ENCODE data around the gene ODAD2. TPM values are rescaled to one million over a fixed set of nuclear protein-coding genes. Genes with fewer than 3 reads are reported as not detected.
"Not testable (repeated sequence)": the region's sequence is repeated elsewhere in the genome, so short reads cannot be mapped to it uniquely, and the experiment has no call there.

Gene ODAD2
- total RNA-seq, 1 donor from 2014 or later, result 0.48 TPM

GRCh38 chr10:27986821-27987220 lies 12.1 kb downstream of the ODAD2 start:
- Mint-ChIP-seq H3K9me3 (ENCODE audit: unreplicated experiment) (no peaks in the 10 kb centered on the region), H3K4me1 (ENCODE audit: low read depth, unreplicated experiment) (peaks cover 3% of the 10 kb centered on the region), H3K27ac (ENCODE audit: unreplicated experiment) (no peak overlapping the region), H3K4me3 (ENCODE audit: unreplicated experiment) (no peak overlapping the region), H3K36me3 (ENCODE audit: low read depth, unreplicated experiment) (no peaks in the 10 kb centered on the region), H3K27me3 (ENCODE audit: low read depth, unreplicated experiment) (no peaks in the 10 kb centered on the region)
- DNase-seq (ENCODE audit: low read depth) (no peak), FAIRE-seq (no peak)
- H3K27ac ChIP-seq (ENCODE audit: low read depth, low read length), result no peak overlapping the region
- no peaks in the 10 kb centered on the region for H3K4me1 ChIP-seq (ENCODE audit: insufficient read depth, low read length)
- H4K20me1 ChIP-seq (ENCODE audit: insufficient read depth, low read length), result no peaks in the 10 kb centered on the region
- H3K4me3 ChIP-seq (ENCODE audit: insufficient read depth, low read depth, low read length), result no peak overlapping the region
- no peak overlapping the region for H3K4me2 ChIP-seq (ENCODE audit: low read length)
- H2AFZ ChIP-seq (ENCODE audit: low read depth, low read length), result no peak overlapping the region
- TF ChIP-seq EZH2 (IDR thresholded peaks at IDR 0.05; ENCODE audit: insufficient read depth, low read length) (no peak), CTCF (IDR thresholded peaks at IDR 0.05; ENCODE audit: insufficient read depth, low read depth, low read length) (no peak)
- H3K27me3 ChIP-seq (ENCODE audit: insufficient read depth, low read length), result no peaks in the 10 kb centered on the region
- no peak overlapping the region for H3K9ac ChIP-seq (ENCODE audit: low read length)
- no peaks in the 10 kb centered on the region for H3K79me2 ChIP-seq (ENCODE audit: insufficient read depth, low read length)
- H3K9me3 ChIP-seq (ENCODE audit: insufficient read depth, low read depth, low read length), result no peaks in the 10 kb centered on the region
- H3K36me3 ChIP-seq (ENCODE audit: insufficient read depth, low read length), result no peaks in the 10 kb centered on the region

- TF ChIP-seq CTCF (IDR thresholded peaks at IDR 0.05; ENCODE audit: insufficient read depth, low read depth, low read length) (no peak), EZH2 (IDR thresholded peaks at IDR 0.05; ENCODE audit: insufficient read depth, low read length) (no peak)
- no peak overlapping the region for H3K27ac Mint-ChIP-seq (ENCODE audit: unreplicated experiment)
- no peaks in the 10 kb centered on the region for H4K20me1 ChIP-seq (ENCODE audit: insufficient read depth, low read length)
- no peak overlapping the region for H3K9ac ChIP-seq (ENCODE audit: low read length)
- no peaks in the 10 kb centered on the region for H3K27me3 ChIP-seq (ENCODE audit: insufficient read depth, low read length)
- no peaks in the 10 kb centered on the region for H3K79me2 ChIP-seq (ENCODE audit: insufficient read depth, low read length)
- no peaks in the 10 kb centered on the region for H3K4me1 ChIP-seq (ENCODE audit: insufficient read depth, low read length)
- no peaks in the 10 kb centered on the region for H3K9me3 ChIP-seq (ENCODE audit: insufficient read depth, low read depth, low read length)
- no peaks in the 10 kb centered on the region for H3K9me3 Mint-ChIP-seq (ENCODE audit: unreplicated experiment)
- no peak overlapping the region for H3K27ac ChIP-seq (ENCODE audit: low read depth, low read length)
- H3K4me3 Mint-ChIP-seq (ENCODE audit: unreplicated experiment), result no peak overlapping the region
- H3K4me2 ChIP-seq (ENCODE audit: low read length), result no peak overlapping the region
- H3K27me3 Mint-ChIP-seq (ENCODE audit: low read depth, unreplicated experiment), result no peaks in the 10 kb centered on the region
- no peak overlapping the region for H2AFZ ChIP-seq (ENCODE audit: low read depth, low read length)
- FAIRE-seq (no peak), DNase-seq (ENCODE audit: low read depth) (no peak)
- H3K4me3 ChIP-seq (ENCODE audit: insufficient read depth, low read depth, low read length), result no peak overlapping the region
- H3K36me3 ChIP-seq (ENCODE audit: insufficient read depth, low read length), result no peaks in the 10 kb centered on the region
- peaks cover 3% of the 10 kb centered on the region for H3K4me1 Mint-ChIP-seq (ENCODE audit: low read depth, unreplicated experiment)
- H3K36me3 Mint-ChIP-seq (ENCODE audit: low read depth, unreplicated experiment), result no peaks in the 10 kb centered on the region
Measured at GRCh38 chr10:27982875-27983543, 15.9 kb downstream of the ODAD2 start.

- Mint-ChIP-seq H3K27ac (ENCODE audit: unreplicated experiment) (no peak overlapping the region), H3K9me3 (ENCODE audit: unreplicated experiment) (no peaks in the 10 kb centered on the region), H3K4me1 (ENCODE audit: low read depth, unreplicated experiment) (peaks cover 1% of the 10 kb centered on the region), H3K27me3 (ENCODE audit: low read depth, unreplicated experiment) (no peaks in the 10 kb centered on the region), H3K4me3 (ENCODE audit: unreplicated experiment) (no peak overlapping the region), H3K36me3 (ENCODE audit: low read depth, unreplicated experiment) (no peaks in the 10 kb centered on the region)
- no peaks in the 10 kb centered on the region for H3K4me1 ChIP-seq (ENCODE audit: insufficient read depth, low read length)
- DNase-seq (ENCODE audit: low read depth) (no peak), FAIRE-seq (no peak)
- no peaks in the 10 kb centered on the region for H3K27me3 ChIP-seq (ENCODE audit: insufficient read depth, low read length)
- no peak overlapping the region for H3K4me2 ChIP-seq (ENCODE audit: low read length)
- H3K9me3 ChIP-seq (ENCODE audit: insufficient read depth, low read depth, low read length), result no peaks in the 10 kb centered on the region
- no peak overlapping the region for H3K4me3 ChIP-seq (ENCODE audit: insufficient read depth, low read depth, low read length)
- no peaks in the 10 kb centered on the region for H4K20me1 ChIP-seq (ENCODE audit: insufficient read depth, low read length)
- H2AFZ ChIP-seq (ENCODE audit: low read depth, low read length), result no peak overlapping the region
- no peak overlapping the region for H3K27ac ChIP-seq (ENCODE audit: low read depth, low read length)
- no peak for TF ChIP-seq EZH2 (IDR thresholded peaks at IDR 0.05; ENCODE audit: insufficient read depth, low read length)
- no peak for TF ChIP-seq CTCF (IDR thresholded peaks at IDR 0.05; ENCODE audit: insufficient read depth, low read depth, low read length)
- H3K79me2 ChIP-seq (ENCODE audit: insufficient read depth, low read length), result no peaks in the 10 kb centered on the region
- H3K36me3 ChIP-seq (ENCODE audit: insufficient read depth, low read length), result no peaks in the 10 kb centered on the region
- no peak overlapping the region for H3K9ac ChIP-seq (ENCODE audit: low read length)
Measured at GRCh38 chr10:27981744-27982143, 17.1 kb downstream of the ODAD2 start.

GRCh38 chr10:27970795-27971194 lies 28.1 kb downstream of the ODAD2 start:
- H3K4me1 ChIP-seq (ENCODE audit: insufficient read depth, low read length); FAIRE-seq; H2AFZ ChIP-seq (ENCODE audit: low read depth, low read length); H3K79me2 ChIP-seq (ENCODE audit: insufficient read depth, low read length); H3K9me3 Mint-ChIP-seq (ENCODE audit: unreplicated experiment); H3K4me3 ChIP-seq (ENCODE audit: insufficient read depth, low read depth, low read length); DNase-seq (ENCODE audit: low read depth); H3K9me3 ChIP-seq (ENCODE audit: insufficient read depth, low read depth, low read length); H3K27ac ChIP-seq (ENCODE audit: low read depth, low read length); H3K27me3 ChIP-seq (ENCODE audit: insufficient read depth, low read length); H3K4me1 Mint-ChIP-seq (ENCODE audit: low read depth, unreplicated experiment); H3K4me2 ChIP-seq (ENCODE audit: low read length); H3K27me3 Mint-ChIP-seq (ENCODE audit: low read depth, unreplicated experiment); H3K36me3 ChIP-seq (ENCODE audit: insufficient read depth, low read length); H3K9ac ChIP-seq (ENCODE audit: low read length); H3K27ac Mint-ChIP-seq (ENCODE audit: unreplicated experiment); H3K4me3 Mint-ChIP-seq (ENCODE audit: unreplicated experiment); H3K36me3 Mint-ChIP-seq (ENCODE audit: low read depth, unreplicated experiment); H4K20me1 ChIP-seq (ENCODE audit: insufficient read depth, low read length): not testable (repeated sequence)

All from astrocyte (in vitro differentiated cells and primary cell).